OCI-LY1 (cell line): ENCODE data around the gene TIPIN.

ENCODE experiments used
- CTCF ChIP-seq: fragments of 200-600 bp; sonication (generic), shearing (Covaris generic); IDR thresholded peaks from 2 replicates; pipeline ENCODE4 v1.5.1; 2017; ENCODE audit warnings: mild to moderate bottlenecking, antibody characterized with exemption, low read length, moderate library complexity, mixed read lengths
- EZH2 ChIP-seq: fragments of 200-600 bp; sonication (generic), shearing (Covaris generic); IDR thresholded peaks from 2 replicates; pipeline ENCODE4 v1.8.0; 2017; ENCODE audit warnings: borderline replicate concordance, mixed run types, mild to moderate bottlenecking, antibody characterized with exemption, low read length, moderate library complexity, mixed read lengths

GRCh38 chr15:66288551-66289185 lies 67.8 kb downstream of the TIPIN start:
- no peak for TF ChIP-seq CTCF
- TF ChIP-seq EZH2: no peak
